Activated CD8-positive, alpha-beta memory T cell treated with anti-CD3 and anti-CD28 coated beads, Interleukin-2, amount 50 U/mL, for 1 hour (primary cell): ENCODE results near the gene GRID2.

ENCODE experiments used
- DNase-seq: peaks from one replicate; pipeline ENCODE4 v3.0.0-alpha.2; 2020; ENCODE audit errors: extremely low read depth

GRID2 gene

DNA sequence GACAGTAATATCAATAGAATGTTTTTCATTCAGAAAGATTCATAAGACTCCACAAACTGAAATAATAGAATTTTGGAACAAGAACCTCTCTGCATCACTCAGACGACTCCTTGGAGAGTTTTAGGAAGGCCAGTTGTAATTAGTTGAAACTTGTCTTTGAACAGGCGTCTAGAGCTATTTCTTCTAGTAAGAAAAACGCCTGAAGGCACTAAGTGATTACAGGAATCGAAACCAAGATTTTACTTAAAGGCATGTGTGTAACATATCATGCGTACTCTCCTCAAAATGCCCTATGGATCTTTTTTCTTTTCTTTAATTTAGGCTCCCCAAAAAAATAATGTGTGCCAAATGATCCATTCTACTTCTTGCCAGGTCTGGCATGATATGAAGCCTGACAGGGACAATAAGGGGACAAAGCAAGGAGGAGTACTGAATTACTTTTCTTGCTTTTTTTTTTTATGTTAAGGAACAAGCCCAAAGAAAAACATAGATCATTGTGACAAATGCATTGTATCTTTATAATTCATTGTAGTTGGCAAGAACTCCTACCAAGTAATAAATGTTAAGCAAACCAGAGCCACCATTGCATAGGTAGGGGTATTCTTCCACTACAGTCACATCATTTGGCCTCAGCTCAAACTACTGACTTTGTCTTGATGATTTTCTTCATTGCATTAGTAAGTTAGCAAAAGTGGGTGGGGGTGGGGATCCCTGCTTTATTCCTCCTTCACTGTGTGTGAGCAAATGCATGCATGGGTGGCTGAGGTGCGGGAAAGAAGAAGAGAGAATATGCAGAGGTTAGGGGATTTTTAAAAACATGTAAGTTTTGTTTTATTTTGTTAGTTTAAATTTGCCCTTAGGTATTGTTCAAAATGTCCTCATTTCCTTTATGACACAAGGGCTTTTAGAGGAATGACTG, 1444.9 kb downstream of the GRID2 start:
- no peak for DNase-seq

DNA sequence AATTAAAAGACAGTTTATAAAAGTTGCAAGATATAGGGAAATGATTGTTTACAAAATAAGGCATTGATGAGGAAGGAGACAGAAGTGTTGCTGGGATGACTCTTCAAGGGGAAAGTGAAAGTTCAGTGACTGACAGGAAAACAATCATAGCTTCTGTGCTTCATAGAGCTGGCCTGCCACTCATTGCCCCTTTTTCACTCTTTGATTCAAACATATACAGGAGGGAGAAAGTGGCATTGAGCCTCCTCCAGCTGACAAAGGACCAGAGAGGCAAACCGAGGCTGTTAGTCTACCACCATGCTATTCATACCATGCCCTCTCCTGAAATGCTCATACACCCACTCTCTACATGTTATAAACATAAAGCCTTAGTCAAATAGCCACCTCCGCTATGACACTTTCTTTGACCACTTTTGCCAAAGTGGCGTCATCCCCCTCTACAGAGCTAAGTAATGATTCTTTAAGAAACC, 1445.6 kb downstream of the GRID2 start:
- DNase-seq: no peak

DNA sequence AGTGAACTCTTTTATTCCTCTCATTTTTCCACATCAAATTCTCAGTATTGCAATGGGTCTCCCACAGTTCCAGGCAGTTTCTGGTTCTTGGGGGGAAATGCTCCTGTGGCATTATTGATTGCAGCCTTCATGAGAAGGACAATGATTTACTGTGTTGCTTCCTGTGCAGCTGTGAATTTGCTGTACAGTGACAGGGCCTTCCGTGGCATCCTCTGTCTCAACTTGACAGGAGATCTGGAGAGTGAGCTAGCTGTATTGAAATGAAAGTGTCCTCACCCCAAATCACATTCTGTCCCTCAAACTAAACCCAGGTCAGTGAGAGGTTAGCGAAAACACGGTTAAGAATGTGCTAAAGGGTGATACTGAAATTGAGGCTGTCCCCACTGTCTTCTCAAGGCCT, 1447.6 kb downstream of the GRID2 start:
- no peak for DNase-seq

DNA sequence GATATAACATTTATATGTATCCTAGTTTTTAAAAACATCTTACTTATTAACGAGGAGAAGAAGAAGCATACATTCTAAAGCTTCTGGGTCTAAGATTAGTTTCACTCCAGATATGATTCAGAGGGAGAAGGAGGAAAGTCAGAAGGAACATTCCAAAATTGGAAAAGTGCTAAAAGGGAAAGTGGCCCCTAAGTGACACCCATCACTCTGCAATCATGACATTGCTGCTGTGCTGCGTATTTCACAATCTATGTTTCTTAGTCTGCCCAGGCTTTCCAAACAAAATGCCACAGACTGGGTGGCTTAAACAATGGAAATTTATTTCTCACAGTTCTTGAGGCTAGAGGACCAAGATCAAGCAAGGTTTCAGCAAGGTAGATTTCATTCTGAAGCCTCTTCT, 1452.3 kb downstream of the GRID2 start:
- DNase-seq: no peak

DNA sequence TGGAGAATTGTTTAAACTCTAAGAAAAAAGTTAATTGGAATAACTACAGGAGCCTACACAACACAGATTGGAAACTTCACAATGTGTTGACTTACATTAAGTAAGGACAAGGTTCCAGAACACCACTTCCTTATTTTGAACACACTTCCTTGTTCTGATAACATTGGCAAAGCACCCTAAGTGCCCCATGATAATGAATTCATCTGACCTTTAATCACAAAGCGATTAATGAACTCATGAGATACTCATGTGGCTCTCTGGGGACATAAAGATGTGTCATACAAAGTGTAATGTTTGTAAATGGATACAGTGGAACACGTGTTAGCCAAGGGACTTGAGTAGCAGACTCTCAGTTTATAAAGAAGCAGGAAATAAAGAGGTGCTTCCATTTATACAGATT, 1455.7 kb downstream of the GRID2 start:
- DNase-seq: no peak

DNA sequence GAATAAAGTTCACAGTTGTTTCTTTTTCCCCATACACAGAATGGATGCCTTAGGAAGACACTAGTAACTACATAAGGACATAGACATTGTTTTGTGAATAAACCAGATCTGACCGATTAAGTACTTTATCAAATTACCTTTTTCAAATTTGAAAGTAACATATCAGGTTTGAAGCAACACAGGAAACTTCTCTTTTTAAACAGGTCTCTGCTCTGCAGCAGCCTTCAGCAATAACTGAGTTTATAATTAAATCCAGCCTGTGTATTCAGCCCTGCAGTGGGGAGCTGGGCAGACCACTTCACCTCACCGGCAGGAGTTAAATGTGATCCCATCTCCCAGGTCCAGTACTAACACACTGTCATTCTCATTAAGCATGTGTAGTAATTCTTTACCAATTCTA, 1456.5 kb downstream of the GRID2 start:
- DNase-seq: no peak

DNA sequence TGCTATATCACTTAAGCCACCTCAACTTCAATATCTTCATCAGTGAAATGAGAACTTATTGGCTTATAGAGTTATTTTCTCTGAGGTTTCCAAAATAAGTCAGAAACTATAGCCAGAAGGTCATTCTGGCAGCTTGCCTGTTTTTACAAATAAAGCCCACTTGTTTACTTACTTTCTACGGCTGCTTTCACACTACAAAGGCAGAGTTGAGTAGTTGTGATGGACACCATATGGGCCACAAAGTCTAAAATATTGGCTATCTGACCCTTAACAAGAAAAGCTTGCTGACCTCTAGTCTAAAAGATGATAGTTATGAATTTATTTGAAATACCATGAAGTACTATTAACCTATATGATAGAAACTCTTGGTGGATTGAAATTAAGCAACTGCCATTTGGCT, 1457.5 kb downstream of the GRID2 start:
- DNase-seq: no peak

DNA sequence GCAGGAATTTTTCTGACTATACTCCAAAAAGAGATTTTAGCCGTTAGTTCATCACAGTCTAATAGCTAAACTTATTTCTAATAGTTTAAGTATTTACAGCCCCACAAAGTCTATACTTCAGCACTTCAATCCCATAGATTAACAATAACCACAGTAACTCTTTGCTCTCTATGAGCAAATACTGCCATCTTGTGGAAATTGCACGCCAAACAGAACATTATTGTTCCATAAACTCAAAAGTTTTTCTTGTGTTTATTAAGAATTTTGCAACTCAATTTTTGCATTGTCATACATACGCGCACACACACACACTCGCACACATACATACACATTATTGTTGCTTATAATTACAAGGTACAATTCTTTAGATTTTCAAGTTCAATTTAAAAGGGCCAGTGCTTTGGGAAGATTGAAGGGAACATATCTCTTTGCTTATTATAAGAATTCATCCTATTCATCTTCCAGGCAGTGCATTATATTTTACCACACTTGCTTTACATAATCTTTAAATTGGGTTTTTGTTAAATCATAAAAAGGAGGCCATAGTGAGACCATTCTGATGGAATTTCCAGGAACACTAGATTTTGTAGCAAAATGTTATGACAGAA, 1461.0 kb downstream of the GRID2 start:
- no peak for DNase-seq

DNA sequence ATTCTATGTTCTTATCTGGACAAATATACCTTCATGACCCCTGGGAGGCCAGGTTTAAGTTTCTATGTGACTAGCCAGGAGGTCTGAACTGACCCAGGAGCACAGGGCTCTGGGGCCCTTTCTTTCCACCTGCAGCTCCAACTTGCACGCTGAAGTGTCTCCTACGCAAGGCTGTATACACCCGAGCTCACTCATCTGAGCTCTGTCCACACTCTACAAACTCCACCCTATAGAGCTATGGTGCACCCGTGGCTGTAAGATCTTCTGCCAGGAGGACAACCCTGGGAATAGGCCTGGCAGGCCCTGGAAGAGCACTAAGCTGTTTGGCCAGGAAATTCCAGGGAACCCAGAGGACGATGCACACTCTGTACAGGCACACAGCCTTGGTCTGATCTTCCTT, 1464.2 kb downstream of the GRID2 start:
- DNase-seq: no peak

DNA sequence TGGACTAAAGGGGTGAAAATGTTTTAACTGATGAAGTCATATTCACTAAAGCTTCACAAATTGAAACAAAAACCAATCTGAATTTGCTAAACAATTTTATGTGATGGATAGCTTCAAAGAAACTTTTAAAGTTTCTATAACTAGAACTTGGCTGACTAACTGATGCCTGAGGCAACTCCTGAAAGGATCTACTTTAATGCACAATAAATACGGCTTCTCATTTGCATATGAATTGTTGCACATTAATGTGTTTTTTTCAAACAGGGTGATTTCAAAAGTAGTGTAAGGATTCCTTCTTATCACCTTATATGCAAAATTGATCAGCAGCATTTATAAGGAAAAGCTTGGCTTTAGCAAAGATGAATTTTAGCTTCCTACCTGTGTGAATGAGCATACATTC, 1466.4 kb downstream of the GRID2 start:
- DNase-seq: no peak

DNA sequence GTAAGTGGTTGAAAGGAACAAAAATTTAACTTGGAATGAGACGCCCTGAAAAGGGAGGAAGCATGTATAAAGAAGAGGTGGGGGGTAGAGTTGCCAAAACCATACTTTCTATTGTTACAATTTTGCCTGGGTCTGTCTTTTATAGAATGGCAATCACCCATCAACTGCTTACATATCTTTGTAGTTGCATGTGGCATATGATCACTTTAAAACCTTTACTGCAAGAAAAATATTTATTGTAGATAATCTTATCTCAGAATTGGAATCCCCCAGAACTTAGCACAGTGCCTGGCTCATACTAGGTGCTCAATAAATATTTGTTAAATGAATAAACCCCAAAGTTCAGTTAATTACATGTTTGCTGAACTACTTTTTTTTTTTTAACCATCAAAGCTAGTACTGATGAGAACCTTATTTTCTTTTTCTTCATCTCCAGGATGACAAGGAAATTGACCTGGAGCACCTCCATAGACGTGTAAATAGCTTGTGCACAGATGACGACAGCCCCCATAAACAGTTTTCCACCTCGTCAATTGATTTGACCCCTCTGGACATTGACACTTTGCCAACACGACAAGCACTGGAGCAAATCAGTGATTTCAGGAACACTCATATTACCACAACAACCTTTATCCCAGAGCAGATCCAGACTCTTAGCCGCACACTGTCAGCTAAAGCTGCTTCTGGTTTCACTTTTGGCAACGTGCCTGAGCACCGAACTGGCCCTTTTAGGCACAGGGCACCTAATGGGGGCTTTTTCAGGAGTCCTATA, 1468.1 kb downstream of the GRID2 start:
- DNase-seq: no peak

DNA sequence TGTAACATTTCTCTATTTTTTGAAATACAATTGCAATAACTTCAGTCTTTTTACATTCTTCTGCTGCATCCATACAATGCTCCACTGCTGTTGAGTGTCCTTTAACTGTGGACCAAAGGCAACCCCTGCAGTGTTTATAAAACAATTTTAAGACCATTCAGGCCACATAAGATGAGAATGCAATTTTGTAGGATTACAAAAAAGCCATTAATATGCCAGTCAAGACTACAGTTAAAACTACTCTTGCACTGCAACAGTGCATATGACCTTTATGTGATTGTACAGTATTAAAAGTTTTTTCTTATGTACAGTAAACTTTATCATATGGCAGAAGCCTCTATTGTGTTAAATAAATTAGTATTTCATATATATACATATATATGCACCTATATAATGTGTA, 1469.1 kb downstream of the GRID2 start:
- no peak for DNase-seq

DNA sequence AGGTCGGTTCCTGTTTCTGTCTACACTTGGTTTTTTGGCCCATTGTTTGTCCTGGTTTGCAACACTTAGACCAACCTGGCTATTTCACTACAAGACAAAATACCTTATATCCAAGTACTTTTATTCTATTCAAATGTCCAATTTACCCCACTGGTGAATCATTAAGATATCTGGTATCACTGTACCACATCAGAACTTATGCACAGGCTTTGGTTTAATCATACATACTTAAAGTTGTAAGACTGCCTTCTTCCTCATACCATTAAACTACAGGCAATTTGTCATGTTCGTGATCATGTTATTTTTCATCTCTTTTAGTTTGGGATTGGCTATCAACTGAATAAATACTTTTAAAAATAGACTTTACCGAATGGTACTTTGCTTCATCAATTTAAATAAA, 1471.8 kb downstream of the GRID2 start:
- no peak for DNase-seq

DNA sequence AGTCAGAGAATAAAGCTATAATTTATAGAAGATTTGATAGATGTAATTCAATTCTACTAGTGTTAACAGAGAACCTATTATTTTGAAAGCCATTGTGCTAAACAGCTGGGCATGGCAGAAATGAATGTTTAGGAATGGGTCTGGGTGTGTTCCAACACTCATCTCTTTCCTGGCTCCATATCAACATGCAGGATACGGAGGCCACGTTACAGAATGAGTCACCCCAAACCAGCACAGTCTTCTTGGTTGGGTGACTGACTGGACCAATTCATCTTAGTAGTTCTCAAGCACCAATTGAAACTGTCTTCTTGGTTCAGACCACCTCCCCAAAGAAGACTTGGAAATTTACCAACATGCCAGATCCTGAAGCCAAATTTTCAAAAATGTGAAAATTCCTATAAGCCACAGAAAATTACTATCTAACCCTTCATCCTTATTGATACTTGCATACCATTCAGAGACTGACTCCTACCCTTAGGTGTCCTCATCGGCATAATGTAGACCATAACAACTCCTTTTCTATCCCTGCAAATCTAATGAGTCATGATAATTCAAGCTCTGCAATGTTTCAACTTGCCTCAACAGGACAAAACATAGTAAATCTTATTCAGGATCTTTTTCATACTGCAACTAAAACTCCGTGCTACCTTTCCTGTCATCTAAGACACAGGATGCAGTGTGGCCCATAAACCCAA, 1472.8 kb downstream of the GRID2 start:
- DNase-seq: no peak

DNA sequence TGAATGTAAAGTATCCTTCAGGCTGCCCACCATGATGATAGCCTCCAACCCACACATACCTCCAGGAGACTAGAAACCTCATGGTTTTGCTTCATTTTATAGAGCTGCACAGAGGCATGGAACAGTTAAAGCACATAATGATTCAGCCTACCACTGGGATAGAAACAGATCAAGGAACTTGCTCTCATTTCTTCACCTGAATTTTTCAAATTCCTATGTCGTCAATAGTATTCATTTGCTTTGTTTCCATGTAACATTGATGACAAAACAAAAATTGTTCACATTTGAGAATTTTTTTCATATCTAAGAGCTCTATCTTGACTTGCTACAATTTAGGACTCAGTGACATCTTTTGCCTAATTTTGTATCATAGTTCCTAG, 1473.3 kb downstream of the GRID2 start:
- DNase-seq: no peak

DNA sequence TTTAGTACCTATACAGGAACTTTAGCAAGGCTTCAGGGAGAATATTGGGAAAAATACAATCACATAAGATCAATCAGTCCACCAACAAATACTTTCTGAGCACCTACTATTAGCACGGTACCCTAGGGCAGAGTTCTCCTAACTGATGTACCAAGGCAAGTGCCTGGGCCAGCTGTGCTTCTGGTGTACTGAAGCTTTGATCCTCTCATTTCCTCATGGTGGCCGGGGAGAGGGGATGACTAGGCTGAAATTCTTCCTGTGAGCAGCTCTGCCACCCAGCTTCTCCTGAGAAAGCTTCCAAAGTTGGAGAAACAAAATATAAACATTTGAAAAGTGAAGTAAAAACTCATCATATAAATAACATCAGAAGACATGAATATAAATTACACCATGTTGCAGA, 1475.5 kb downstream of the GRID2 start:
- DNase-seq: no peak

DNA sequence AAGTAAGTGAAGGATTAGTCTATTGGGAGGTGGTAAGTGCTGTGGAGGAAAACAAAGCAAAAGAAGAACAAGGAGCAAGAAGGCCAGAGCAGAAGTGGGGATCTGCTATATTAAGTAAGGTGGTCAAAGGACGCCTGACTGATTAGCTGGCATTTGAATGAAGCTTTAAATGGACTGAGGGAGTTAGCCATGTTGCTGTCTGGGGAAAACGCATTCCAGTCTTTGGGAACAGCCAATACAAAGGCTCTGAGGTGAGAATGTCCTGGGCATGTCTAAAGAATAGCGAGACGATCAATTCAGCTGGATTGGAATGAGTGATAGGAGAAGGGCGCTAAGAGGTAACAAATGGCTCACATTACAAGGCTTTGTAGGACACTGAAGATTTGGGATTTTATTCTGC, 1476.3 kb downstream of the GRID2 start:
- DNase-seq: no peak

DNA sequence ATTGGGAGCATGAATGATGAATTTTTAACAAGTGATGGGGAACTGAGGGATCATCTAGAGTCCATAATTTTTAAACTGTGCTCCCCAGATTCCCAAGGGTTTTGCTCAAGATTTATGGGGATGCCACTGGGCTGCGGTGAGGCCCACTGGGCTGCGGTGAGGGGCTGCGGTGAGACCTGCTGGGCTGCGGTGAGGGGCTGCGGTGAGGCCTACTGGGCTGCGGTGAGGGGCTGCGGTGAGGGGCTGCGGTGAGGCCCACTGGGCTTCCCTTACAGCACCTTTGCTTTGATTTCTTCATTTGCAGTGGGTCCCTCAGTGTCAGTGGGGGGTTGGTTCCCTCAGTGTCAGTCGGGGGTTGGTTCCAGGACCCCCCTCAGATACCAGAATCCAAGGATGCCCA, 1477.4 kb downstream of the GRID2 start:
- DNase-seq: no peak

DNA sequence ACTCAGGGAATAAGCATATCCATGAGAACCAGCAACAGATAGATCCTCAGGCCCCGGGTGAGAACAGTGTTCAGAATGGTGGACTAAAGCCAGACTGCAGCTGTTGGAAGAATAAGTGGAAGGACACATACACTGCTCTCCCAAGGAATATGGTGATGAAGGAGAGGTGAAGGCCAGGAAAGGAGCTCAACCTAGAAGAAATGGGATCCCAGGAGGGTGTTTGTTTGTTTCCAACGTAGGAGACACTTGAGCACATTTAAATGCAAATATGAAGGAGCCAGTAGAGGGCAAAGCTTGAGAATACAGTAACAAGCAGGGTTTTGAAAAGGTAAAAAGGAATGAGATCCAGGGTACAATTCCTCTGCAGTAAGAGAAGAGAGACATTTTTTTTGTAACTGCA, 1482.4 kb downstream of the GRID2 start:
- no peak for DNase-seq

DNA sequence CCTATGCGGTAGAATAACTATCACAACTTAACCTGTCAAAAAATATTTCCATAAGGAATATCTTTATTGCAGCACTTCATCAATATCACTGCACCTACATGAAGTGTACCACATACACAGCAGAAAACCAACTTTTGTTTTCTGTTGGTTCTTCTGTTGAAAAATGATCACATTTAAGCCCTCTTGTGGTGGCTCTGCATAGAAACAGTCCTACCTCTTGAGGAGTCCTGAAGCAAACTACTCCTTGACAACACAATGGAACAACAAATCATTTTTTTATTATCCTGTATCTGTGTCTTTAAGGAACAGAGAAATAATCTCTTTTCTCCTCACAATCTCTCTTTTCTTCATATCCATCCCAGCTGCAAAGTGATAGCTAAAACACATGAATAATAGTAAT, 1484.9 kb downstream of the GRID2 start:
- DNase-seq: no peak

DNA sequence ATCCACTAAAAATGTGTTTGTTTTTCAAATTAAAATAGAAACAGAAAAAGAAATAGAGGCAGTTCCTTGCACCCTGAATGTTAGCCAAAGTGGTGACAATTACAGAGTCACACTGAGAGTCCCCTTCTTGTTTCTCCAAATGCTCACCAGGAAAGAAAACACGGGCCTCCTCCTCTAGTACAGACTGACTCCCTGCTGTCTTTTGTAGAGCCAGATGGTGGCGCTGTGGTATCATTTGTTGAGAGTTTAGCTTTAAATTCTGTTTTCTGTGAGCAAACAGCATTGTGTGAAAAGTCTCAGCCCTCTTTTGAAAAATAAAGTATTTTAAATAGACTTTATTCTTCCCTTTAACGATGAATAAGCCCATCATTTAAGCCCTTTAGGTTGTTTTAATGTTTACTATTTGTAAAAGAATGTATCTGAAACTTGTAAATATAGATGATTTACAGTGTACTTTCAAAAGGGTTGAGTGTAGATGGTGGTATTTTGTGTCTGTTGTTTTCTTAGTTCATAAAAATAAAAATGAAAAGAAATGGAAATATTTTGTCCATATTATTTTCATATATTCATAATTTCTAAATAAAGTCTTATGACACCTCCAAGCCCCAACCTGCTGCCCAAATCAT, 1487.9 kb downstream of the GRID2 start:
- DNase-seq: no peak

DNA sequence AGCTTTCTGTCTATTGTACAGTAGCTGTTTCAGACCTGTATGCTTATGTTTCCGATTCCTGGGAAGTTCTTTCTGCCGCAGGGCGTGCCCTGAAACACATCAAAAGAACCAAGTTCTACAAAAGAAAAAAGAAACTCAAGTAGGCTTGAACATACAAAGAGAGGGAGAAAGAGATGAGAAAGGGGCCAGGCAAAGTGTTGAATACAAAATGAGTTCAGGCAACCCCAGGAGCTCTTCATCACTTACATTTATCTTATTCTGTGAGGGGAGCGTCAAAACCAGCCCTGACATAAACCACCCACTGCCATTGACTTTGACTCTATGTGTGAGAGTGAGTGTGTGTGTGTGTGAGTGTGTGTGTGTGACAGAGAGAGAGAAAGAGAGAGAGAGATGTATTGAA, 1498.3 kb downstream of the GRID2 start:
- no peak for DNase-seq
